Parathyroid adenoma (tissue), 2 donors: ENCODE measurements around the gene KCNIP1.

ENCODE experiments used
- H2AFZ ChIP-seq: fragments of 300-600 bp; sonication (generic); one replicate; pipeline ENCODE4 v1.7.0; 2017; ENCODE audit warnings: antibody characterized with exemption, mild to moderate bottlenecking
- H3K27ac ChIP-seq: fragments of 300-600 bp; sonication (generic); one replicate; pipeline ENCODE4 v1.7.0; 2017
- H3K27me3 ChIP-seq: fragments of 300-600 bp; sonication (generic); one replicate; pipeline ENCODE4 v1.7.0; 2017; ENCODE audit warnings: low read length; ENCODE audit not compliant: control insufficient read depth, insufficient read depth
- H3K36me3 ChIP-seq: fragments of 300-600 bp; sonication (generic); one replicate; pipeline ENCODE4 v1.7.0; 2017; ENCODE audit warnings: low read length; ENCODE audit not compliant: control insufficient read depth, insufficient read depth
- H3K4me1 ChIP-seq: fragments of 300-600 bp; sonication (generic); one replicate; pipeline ENCODE4 v1.7.0; 2017; ENCODE audit warnings: control low read depth
- H3K4me2 ChIP-seq: fragments of 300-600 bp; sonication (generic); one replicate; pipeline ENCODE4 v1.7.0; 2017; ENCODE audit warnings: low read length
- H3K4me3 ChIP-seq: fragments of 300-600 bp; sonication (generic); one replicate; pipeline ENCODE4 v1.7.0; 2017; ENCODE audit warnings: low read depth, low read length
- H3K79me2 ChIP-seq: fragments of 300-600 bp; sonication (generic); one replicate; pipeline ENCODE4 v1.7.0; 2017; ENCODE audit warnings: control low read depth
- H3K9ac ChIP-seq: fragments of 300-600 bp; sonication (generic); one replicate; pipeline ENCODE4 v1.7.0; 2017; ENCODE audit warnings: mild to moderate bottlenecking
- H3K9me3 ChIP-seq: fragments of 300-600 bp; sonication (generic); one replicate; pipeline ENCODE4 v1.7.0; 2017; ENCODE audit warnings: low read length; ENCODE audit not compliant: control insufficient read depth
- TF ChIP-seq, protein P1 (sequence below): fragments of 300-600 bp; sonication (generic); IDR thresholded peaks from one replicate; pipeline ENCODE4 v1.7.0; 2017; ENCODE audit warnings: antibody characterized with exemption, mild to moderate bottlenecking
- donor health status: primary hyperparathyroidism.

KCNIP1 gene

GRCh38 chr5:170466988-170467707 lies 36.7 kb upstream of the KCNIP1 start:
- H3K4me2 ChIP-seq = no peak overlapping the region
- H3K9me3 ChIP-seq = no peaks in the 10 kb centered on the region
- no peaks in the 10 kb centered on the region for H3K36me3 ChIP-seq
- TF ChIP-seq, protein P1, sequence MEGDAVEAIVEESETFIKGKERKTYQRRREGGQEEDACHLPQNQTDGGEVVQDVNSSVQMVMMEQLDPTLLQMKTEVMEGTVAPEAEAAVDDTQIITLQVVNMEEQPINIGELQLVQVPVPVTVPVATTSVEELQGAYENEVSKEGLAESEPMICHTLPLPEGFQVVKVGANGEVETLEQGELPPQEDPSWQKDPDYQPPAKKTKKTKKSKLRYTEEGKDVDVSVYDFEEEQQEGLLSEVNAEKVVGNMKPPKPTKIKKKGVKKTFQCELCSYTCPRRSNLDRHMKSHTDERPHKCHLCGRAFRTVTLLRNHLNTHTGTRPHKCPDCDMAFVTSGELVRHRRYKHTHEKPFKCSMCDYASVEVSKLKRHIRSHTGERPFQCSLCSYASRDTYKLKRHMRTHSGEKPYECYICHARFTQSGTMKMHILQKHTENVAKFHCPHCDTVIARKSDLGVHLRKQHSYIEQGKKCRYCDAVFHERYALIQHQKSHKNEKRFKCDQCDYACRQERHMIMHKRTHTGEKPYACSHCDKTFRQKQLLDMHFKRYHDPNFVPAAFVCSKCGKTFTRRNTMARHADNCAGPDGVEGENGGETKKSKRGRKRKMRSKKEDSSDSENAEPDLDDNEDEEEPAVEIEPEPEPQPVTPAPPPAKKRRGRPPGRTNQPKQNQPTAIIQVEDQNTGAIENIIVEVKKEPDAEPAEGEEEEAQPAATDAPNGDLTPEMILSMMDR = no peak
- no peak overlapping the region for H3K27ac ChIP-seq
- no peaks in the 10 kb centered on the region for H3K27me3 ChIP-seq
- no peak overlapping the region for H2AFZ ChIP-seq
- no peaks in the 10 kb centered on the region for H3K4me1 ChIP-seq
- H3K4me3 ChIP-seq = no peak overlapping the region
- H3K79me2 ChIP-seq = no peaks in the 10 kb centered on the region
- no peak overlapping the region for H3K9ac ChIP-seq

- Histone ChIP-seq H3K9me3 (no peaks in the 10 kb centered on the region), H3K36me3 (no peaks in the 10 kb centered on the region), H3K79me2 (no peaks in the 10 kb centered on the region), H3K4me1 (no peaks in the 10 kb centered on the region), H3K9ac (no peak overlapping the region), H3K27me3 (no peaks in the 10 kb centered on the region), H3K4me2 (no peak overlapping the region), H3K27ac (no peak overlapping the region), H3K4me3 (no peak overlapping the region), H2AFZ (no peak overlapping the region)
- TF ChIP-seq, protein P1 = no peak
Observed at GRCh38 chr5:170468633-170469285, 35.1 kb upstream of the KCNIP1 start.

- Histone ChIP-seq H3K9ac (no peak overlapping the region), H3K9me3 (no peaks in the 10 kb centered on the region), H3K27me3 (no peaks in the 10 kb centered on the region), H3K27ac (no peak overlapping the region), H3K4me3 (no peak overlapping the region), H2AFZ (no peak overlapping the region), H3K4me1 (no peaks in the 10 kb centered on the region), H3K4me2 (no peak overlapping the region), H3K36me3 (no peaks in the 10 kb centered on the region), H3K79me2 (no peaks in the 10 kb centered on the region)
- TF ChIP-seq, protein P1 = no peak
Observed at GRCh38 chr5:170469414-170469813, 34.4 kb upstream of the KCNIP1 start.

DNA sequence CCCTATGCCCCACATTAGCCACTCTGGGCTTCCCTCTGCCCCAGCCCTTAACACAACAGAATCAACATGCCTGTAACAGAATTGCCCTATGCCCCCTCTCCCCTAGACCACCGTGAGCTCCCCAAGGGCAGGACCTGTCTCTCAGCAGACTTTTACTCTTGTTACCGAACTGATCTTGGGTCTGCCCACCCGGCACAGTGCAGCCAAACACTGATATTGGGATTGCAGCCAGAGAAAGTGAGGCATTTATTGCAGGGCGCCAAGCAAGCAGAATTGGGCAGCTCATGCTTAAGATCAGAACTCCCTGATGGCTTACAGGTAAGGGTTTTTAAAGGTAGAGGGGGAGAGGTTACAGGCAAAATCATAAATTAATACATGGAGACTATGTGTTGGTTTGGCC lies 33.5 kb upstream of the KCNIP1 start:
- H3K9ac ChIP-seq = no peak overlapping the region
- TF ChIP-seq, protein P1 = no peak
- no peak overlapping the region for H2AFZ ChIP-seq
- no peak overlapping the region for H3K27ac ChIP-seq
- H3K4me3 ChIP-seq = no peak overlapping the region
- H3K9me3 ChIP-seq = no peaks in the 10 kb centered on the region
- no peaks in the 10 kb centered on the region for H3K36me3 ChIP-seq
- no peak overlapping the region for H3K4me2 ChIP-seq
- no peaks in the 10 kb centered on the region for H3K27me3 ChIP-seq
- H3K79me2 ChIP-seq = no peaks in the 10 kb centered on the region
- H3K4me1 ChIP-seq = no peaks in the 10 kb centered on the region
